RPMI7951 (cell line): Measurements from ENCODE around the gene NOS3. TPM values are rescaled to one million over a fixed set of nuclear protein-coding genes. Genes with fewer than 3 reads are reported as not detected.

Source experiments
- DNase-seq: peaks from one replicate; pipeline ENCODE4 v3.0.0-alpha.2; 2012; ENCODE audit warnings: low read depth
- total RNA-seq: library from RNA; depleted of rRNA; stranded (reverse); fragments of >200 nt; shearing (Covaris generic); gene quantifications from 2 replicates; pipeline ENCODE4 v1.2.3, GENCODE V29; 2014

Gene NOS3
- total RNA-seq, 1 experiment from 2014 or later: 0.12 TPM

GRCh38 chr7:150964593-150965111, 26.2 kb upstream of the NOS3 start:
- no peak for DNase-seq

GRCh38 chr7:150965273-150965830, 25.5 kb upstream of the NOS3 start:
- no peak for DNase-seq

- DNase-seq: no peak
These were observed 24.8 kb upstream of the NOS3 start for GRCh38 chr7:150966002-150966401.

GRCh38 chr7:150967349-150967748, 23.5 kb upstream of the NOS3 start:
- no peak for DNase-seq

- DNase-seq: no peak
These were observed 22.6 kb upstream of the NOS3 start for GRCh38 chr7:150968056-150968733.

- DNase-seq: no peak
These were observed 22.0 kb upstream of the NOS3 start for GRCh38 chr7:150968734-150969372.

- DNase-seq: no peak
These were observed 21.3 kb upstream of the NOS3 start for GRCh38 chr7:150969475-150969874.

- DNase-seq: no peak
These were observed 20.4 kb upstream of the NOS3 start for GRCh38 chr7:150970424-150970823.

- no peak for DNase-seq
These were observed 19.4 kb upstream of the NOS3 start for GRCh38 chr7:150971242-150972022.

- DNase-seq: no peak
These were observed 18.8 kb upstream of the NOS3 start for GRCh38 chr7:150972023-150972468.

GRCh38 chr7:150972741-150973140, 18.1 kb upstream of the NOS3 start:
- DNase-seq: no peak

- no peak for DNase-seq
These were observed 17.0 kb upstream of the NOS3 start for GRCh38 chr7:150973571-150974451.

GRCh38 chr7:150974468-150975391, 16.1 kb upstream of the NOS3 start:
- peak; percentile 20 for DNase-seq

- DNase-seq: no peak
These were observed 15.1 kb upstream of the NOS3 start for GRCh38 chr7:150975536-150976319.

GRCh38 chr7:150976529-150977381, 14.1 kb upstream of the NOS3 start:
- DNase-seq: no peak

- DNase-seq: no peak
These were observed 13.3 kb upstream of the NOS3 start for GRCh38 chr7:150977382-150978125.

- no peak for DNase-seq
These were observed 12.6 kb upstream of the NOS3 start, which contains the start of gene KCNH2 for GRCh38 chr7:150978126-150978789. TSS of gene KCNH2 (minus strand) at chr7:150978321. CDS start at chr7:150977913, 408 bp downstream.
